ENCODE results near the gene ROCK2.

GRCh38 chr2:11391942-11392266 is 47.5 kb upstream of the ROCK2 start:
- TF ChIP-seq, protein P1, sequence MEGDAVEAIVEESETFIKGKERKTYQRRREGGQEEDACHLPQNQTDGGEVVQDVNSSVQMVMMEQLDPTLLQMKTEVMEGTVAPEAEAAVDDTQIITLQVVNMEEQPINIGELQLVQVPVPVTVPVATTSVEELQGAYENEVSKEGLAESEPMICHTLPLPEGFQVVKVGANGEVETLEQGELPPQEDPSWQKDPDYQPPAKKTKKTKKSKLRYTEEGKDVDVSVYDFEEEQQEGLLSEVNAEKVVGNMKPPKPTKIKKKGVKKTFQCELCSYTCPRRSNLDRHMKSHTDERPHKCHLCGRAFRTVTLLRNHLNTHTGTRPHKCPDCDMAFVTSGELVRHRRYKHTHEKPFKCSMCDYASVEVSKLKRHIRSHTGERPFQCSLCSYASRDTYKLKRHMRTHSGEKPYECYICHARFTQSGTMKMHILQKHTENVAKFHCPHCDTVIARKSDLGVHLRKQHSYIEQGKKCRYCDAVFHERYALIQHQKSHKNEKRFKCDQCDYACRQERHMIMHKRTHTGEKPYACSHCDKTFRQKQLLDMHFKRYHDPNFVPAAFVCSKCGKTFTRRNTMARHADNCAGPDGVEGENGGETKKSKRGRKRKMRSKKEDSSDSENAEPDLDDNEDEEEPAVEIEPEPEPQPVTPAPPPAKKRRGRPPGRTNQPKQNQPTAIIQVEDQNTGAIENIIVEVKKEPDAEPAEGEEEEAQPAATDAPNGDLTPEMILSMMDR (IDR thresholded peaks at IDR 0.05), result no peak
- TF ChIP-seq POLR2A (IDR thresholded peaks at IDR 0.05), result no peak
